Activated CD4-positive, alpha-beta T cell treated with anti-CD3 and anti-CD28 coated beads for 36 hours (primary cell): Measurements from ENCODE around the gene GET3. TPM values are rescaled to one million over a fixed set of nuclear protein-coding genes. Genes with fewer than 3 reads are reported as not detected.

Experiments
- ATAC-seq: fragments of 200-7000 bp; cut with Tn5 transposase; one replicate; pipeline ENCODE4 v1.10.0; 2021; ENCODE audit warnings: mild to moderate bottlenecking, moderate library complexity
- CTCF ChIA-PET: fragments of 350-600 bp; sonication (Branson Sonifier 250); formaldehyde crosslinking; loops from one replicate; lab custom pipeline; 2021; ENCODE audit warnings: antibody characterized with exemption; lab: Charles Lee
- POLR2A ChIA-PET: fragments of 350-600 bp; sonication (Branson Sonifier 250); formaldehyde crosslinking; loops from one replicate; lab custom pipeline; 2021; ENCODE audit warnings: antibody characterized with exemption, inconsistent platforms; lab: Charles Lee
- DNase-seq: peaks from one replicate; pipeline ENCODE4 v3.0.0-alpha.2; 2020
- H3K27ac Mint-ChIP-seq: one replicate; pipeline ENCODE4 v1.8.0; 2021; ENCODE audit warnings: mixed read lengths
- H3K27me3 Mint-ChIP-seq: one replicate; pipeline ENCODE4 v1.8.0; 2021; ENCODE audit warnings: mixed read lengths
- H3K36me3 Mint-ChIP-seq: one replicate; pipeline ENCODE4 v1.8.0; 2021; ENCODE audit warnings: low read depth, mixed read lengths
- H3K4me1 Mint-ChIP-seq: one replicate; pipeline ENCODE4 v1.8.0; 2021; ENCODE audit warnings: mixed read lengths
- H3K4me3 Mint-ChIP-seq: one replicate; pipeline ENCODE4 v1.8.0; 2021; ENCODE audit warnings: mild to moderate bottlenecking, moderate library complexity, mixed read lengths
- H3K9me3 Mint-ChIP-seq: one replicate; pipeline ENCODE4 v1.8.0; 2021; ENCODE audit warnings: low read depth, mixed read lengths
- intact Hi-C, 2 experiments: fragments of 100-400 bp; cut with DNase I in 1 of 2; cut with micrococcal nuclease in 1 of 2; formaldehyde crosslinking; loops; one replicate each; pipeline versions ENCODE4 v1.14.2 to v1.15.1; 2022 to 2024; cut with DNase I, micrococcal nuclease
- total RNA-seq, 2 experiments: library from RNA; stranded (reverse); gene quantifications; one replicate each; pipeline ENCODE4 v1.2.3, GENCODE V29; 2021

The GET3 gene
- total RNA-seq, 2 experiments from 2014 or later, result 53.7 to 61.9 TPM

GRCh38 chr19:12786141-12786870 is 49.0 kb downstream of the GET3 start:
- ChIA-PET POLR2A (no interaction called here), CTCF (interaction anchor here (0.6 to 3.4 kb wide), 5 partner anchors 9 to 148 kb away, joined by 3 to 39 read pairs (median 4); no protein-coding TSS in a partner anchor)
- intact Hi-C loops, result loop anchor here (10.0 kb wide), 2 partner anchors 1578 to 1738 kb away; partner anchors contain the start of gene TECR (in 1 of the 2)
- Mint-ChIP-seq H3K9me3 (no peaks in the 10 kb centered on the region), H3K4me3 (no peak overlapping the region), H3K4me1 (peaks cover 27% of the 10 kb centered on the region), H3K27me3 (no peaks in the 10 kb centered on the region), H3K27ac (peak overlapping the region; percentile 81), H3K36me3 (peaks cover 1% of the 10 kb centered on the region)
- DNase-seq (peak; percentile 37), ATAC-seq (no peak)

DNA sequence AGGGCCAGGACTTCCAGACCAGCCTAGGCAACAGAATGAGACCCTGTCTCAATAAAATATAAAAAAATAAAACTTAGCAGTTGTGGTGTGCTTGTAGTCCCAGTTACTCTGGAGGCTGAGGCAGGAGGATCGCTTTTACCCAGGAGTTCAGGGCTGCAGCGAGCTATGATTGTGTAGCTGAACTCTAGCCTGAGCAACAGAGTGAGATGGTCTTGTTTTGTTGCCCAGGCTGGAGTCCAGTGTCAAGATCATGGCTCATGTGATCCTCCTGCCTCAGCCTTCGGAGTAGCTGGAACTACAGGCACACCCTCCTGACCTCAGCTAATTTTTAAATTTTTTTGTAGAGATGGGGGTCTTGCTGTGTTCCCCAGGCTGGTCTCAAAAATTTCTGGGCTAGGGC is 49.7 kb downstream of the GET3 start:
- CTCF ChIA-PET, result interaction anchor here (0.7 to 3.4 kb wide), 2 partner anchors 9 kb away, joined by 6 to 39 read pairs; no protein-coding TSS in a partner anchor
- ATAC-seq (no peak), DNase-seq (no peak)
- Mint-ChIP-seq H3K36me3 (peaks cover 5% of the 10 kb centered on the region), H3K9me3 (no peaks in the 10 kb centered on the region), H3K4me3 (no peak overlapping the region), H3K4me1 (peaks cover 21% of the 10 kb centered on the region), H3K27me3 (no peaks in the 10 kb centered on the region), H3K27ac (peak overlapping the region; percentile 69)
- POLR2A ChIA-PET, result no interaction called here
- intact Hi-C loops, result loop anchor here (10.0 kb wide), 2 partner anchors 1578 to 1738 kb away; partner anchors contain the start of gene TECR (in 1 of the 2)

DNA sequence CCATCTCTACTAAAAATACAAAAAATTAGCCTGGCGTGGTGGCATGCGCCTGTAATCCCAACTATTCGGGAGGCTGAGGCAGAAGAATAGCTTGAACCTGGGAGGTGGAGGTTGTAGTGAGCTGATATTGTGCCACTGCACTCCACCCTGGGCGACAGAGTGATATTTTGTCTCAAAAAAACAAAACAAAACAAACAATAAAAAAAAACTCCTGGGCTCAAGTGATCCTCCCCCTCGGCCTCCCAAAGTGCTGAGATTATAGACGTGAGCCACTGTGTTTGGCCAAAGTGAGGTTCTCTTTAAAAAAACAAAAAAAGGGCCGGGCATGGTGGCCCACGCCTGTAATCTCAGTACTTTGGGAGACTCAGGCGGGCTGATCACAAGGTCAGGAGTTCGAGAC is 50.2 kb downstream of the GET3 start:
- H3K4me1 Mint-ChIP-seq, result peaks cover 18% of the 10 kb centered on the region
- no peak overlapping the region for H3K4me3 Mint-ChIP-seq
- intact Hi-C loops, result loop anchor here (10.0 kb wide), 2 partner anchors 1577 to 1737 kb away; partner anchors contain the start of gene TECR (in 1 of the 2)
- H3K36me3 Mint-ChIP-seq, result peaks cover 7% of the 10 kb centered on the region
- ChIA-PET CTCF (interaction anchor here (1.3 to 3.4 kb wide), 2 partner anchors 9 to 10 kb away, joined by 5 to 39 read pairs; no protein-coding TSS in a partner anchor), POLR2A (interaction anchor here (2.4 kb wide), 1 partner anchor 9 kb away, joined by 9 read pairs; no protein-coding TSS in a partner anchor)
- no peaks in the 10 kb centered on the region for H3K27me3 Mint-ChIP-seq
- H3K27ac Mint-ChIP-seq, result no peak overlapping the region
- H3K9me3 Mint-ChIP-seq, result no peaks in the 10 kb centered on the region
- ATAC-seq (no peak), DNase-seq (no peak)

- ChIA-PET POLR2A (interaction anchor here (0.6 to 2.4 kb wide), 2 partner anchors 10 to 1574 kb away, joined by 6 to 9 read pairs; no protein-coding TSS in a partner anchor), CTCF (interaction anchor here (1.0 to 3.4 kb wide), 3 partner anchors 8 to 273 kb away, joined by 3 to 39 read pairs (median 5); no protein-coding TSS in a partner anchor)
- H3K9me3 Mint-ChIP-seq, result no peaks in the 10 kb centered on the region
- H3K4me3 Mint-ChIP-seq, result peak overlapping the region; percentile 92
- intact Hi-C loops, result loop anchor here (2.0 to 10.0 kb wide), 3 partner anchors 1055 to 1737 kb away; partner anchors contain the start of gene TECR (in 1 of the 2)
- peaks cover 13% of the 10 kb centered on the region for H3K36me3 Mint-ChIP-seq
- DNase-seq (no peak), ATAC-seq (no peak)
- H3K4me1 Mint-ChIP-seq, result peaks cover 18% of the 10 kb centered on the region
- peak overlapping the region; percentile 98 for H3K27ac Mint-ChIP-seq
- H3K27me3 Mint-ChIP-seq, result no peaks in the 10 kb centered on the region
Measured at GRCh38 chr19:12788042-12788681, 50.9 kb downstream of the GET3 start.

GRCh38 chr19:12788682-12789097 is 51.4 kb downstream of the GET3 start:
- Mint-ChIP-seq H3K36me3 (peaks cover 15% of the 10 kb centered on the region), H3K4me1 (peaks cover 18% of the 10 kb centered on the region), H3K4me3 (peak overlapping the region; percentile 92), H3K27ac (peak overlapping the region; percentile 98), H3K27me3 (no peaks in the 10 kb centered on the region), H3K9me3 (no peaks in the 10 kb centered on the region)
- ChIA-PET CTCF (interaction anchor here (0.8 to 3.4 kb wide), 4 partner anchors 7 to 273 kb away, joined by 3 to 39 read pairs (median 4); no protein-coding TSS in a partner anchor), POLR2A (interaction anchor here (0.6 to 2.4 kb wide), 4 partner anchors 11 to 1573 kb away, joined by 3 to 9 read pairs (median 6); no protein-coding TSS in a partner anchor)
- DNase-seq, result peak; percentile 74
- intact Hi-C loops, result loop anchor here (2.0 to 10.0 kb wide), 3 partner anchors 1054 to 1736 kb away; partner anchors contain the start of gene TECR (in 1 of the 2)
- no peak for ATAC-seq

DNA sequence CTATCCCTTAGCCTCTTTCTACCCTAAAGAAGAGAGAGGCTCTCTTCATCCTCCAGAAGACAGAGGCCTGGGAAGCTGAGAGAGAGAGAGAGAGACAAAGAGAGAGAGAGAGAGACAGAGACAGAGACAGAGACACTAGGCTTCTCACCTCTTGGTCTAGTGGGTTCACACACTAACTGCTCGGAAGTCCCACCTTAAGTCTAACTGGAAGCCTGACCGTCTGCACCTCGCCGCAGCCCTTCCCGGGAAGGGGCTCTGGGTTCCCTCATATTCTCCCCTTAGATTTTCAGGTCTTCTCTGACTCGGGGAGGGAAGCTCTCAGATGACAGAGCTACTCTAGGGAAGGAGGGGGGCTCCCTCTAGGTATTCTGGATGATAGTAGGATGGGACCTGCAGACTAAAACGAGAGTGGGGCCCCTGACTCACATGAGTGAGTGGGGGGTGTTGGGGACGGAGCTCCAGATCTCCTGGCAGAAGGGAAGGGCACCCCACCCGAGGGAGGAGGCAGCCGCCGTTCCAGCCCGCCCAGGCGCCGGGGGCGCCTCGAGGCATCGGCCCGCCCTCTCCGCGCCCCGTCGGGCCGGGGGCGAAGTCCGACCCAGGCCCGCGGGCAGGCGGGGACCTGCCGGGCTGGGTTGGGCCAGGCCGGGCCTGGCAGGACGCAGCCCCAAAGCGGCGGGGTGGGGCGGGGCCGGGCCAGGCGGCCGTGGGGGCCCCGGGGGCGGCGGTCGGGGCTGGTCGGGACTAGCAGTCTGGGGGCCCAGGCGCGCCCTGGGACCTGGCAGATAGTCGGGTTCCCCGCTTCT is 52.0 kb downstream of the GET3 start:
- intact Hi-C loops, result loop anchor here (2.0 to 10.0 kb wide), 3 partner anchors 1054 to 1736 kb away; partner anchors contain the start of gene TECR (in 1 of the 2)

DNA sequence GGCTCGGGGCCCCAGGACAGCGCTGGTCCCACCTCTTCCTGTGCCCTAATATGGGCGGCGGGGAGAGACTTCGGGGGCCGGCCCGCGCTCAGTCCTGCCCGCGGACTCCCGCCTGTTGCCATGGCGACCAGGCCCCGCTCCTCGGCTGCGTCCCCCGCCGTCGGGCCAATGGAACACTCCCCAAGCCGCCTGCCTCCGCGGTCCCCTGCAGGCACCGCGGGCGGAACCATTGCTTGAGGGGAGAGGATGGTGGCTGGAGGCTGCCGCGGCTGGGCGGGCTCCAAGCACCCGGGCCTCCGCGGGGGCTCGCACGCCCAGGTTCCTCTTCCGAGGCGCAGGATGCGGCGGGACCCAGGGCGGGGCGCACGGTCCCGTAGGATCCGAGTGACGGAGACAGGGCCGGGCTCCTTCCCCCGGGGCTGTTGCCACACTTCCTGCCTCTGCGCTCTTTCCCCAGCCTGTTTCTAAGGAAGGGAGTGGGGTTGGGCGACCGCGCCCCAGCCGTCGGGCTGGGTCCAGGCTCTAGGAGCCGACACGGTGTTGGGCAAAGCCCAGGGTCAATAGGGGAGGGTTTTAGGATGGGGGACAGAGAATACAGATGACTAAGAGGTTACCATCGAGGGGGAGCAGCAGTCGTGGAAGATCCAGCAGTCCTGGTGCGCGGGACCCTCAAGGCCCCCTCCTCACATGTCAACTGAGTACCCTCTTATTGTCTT is 52.8 kb downstream of the GET3 start:
- ChIA-PET POLR2A (interaction anchor here (0.8 to 3.1 kb wide), 4 partner anchors 12 to 150 kb away, joined by 4 to 40 read pairs (median 8); no protein-coding TSS in a partner anchor), CTCF (interaction anchor here (0.6 to 15.0 kb wide), 4 partner anchors 12 to 149 kb away, joined by 3 to 451 read pairs (median 162); partner anchors contain the start of gene HOOK2)
- peak overlapping the region; percentile 92 for H3K4me3 Mint-ChIP-seq
- no peaks in the 10 kb centered on the region for H3K27me3 Mint-ChIP-seq
- intact Hi-C loops, result loop anchor here (1.0 to 10.0 kb wide), 13 partner anchors 8 to 1828 kb away; partner anchors contain the start of genes TECR (in 2 of the 2), ADGRE5 (in 1 of the 2), CALR (in 1 of the 2) and IER2 (in 1 of the 2)
- peaks cover 18% of the 10 kb centered on the region for H3K36me3 Mint-ChIP-seq
- no peaks in the 10 kb centered on the region for H3K9me3 Mint-ChIP-seq
- DNase-seq, result peak; percentile 99
- peak; percentile 48 for ATAC-seq
- peaks cover 28% of the 10 kb centered on the region for H3K4me1 Mint-ChIP-seq
- H3K27ac Mint-ChIP-seq, result peak overlapping the region; percentile 98

More for the DNA sequence above, 52.0 kb downstream of the GET3 start:
- Mint-ChIP-seq H3K27me3 (no peaks in the 10 kb centered on the region), H3K4me3 (peak overlapping the region; percentile 92), H3K36me3 (peaks cover 18% of the 10 kb centered on the region), H3K27ac (peak overlapping the region; percentile 98), H3K4me1 (peaks cover 21% of the 10 kb centered on the region), H3K9me3 (no peaks in the 10 kb centered on the region)
- DNase-seq (peak; percentile 67), ATAC-seq (no peak)
- CTCF ChIA-PET, result interaction anchor here (0.6 to 3.4 kb wide), 4 partner anchors 9 to 272 kb away, joined by 3 to 39 read pairs (median 4); no protein-coding TSS in a partner anchor
- POLR2A ChIA-PET, result interaction anchor here (0.7 to 2.4 kb wide), 4 partner anchors 11 to 149 kb away, joined by 3 to 9 read pairs (median 6); no protein-coding TSS in a partner anchor

- intact Hi-C loops, result loop anchor here (1.0 to 10.0 kb wide), 12 partner anchors 8 to 1828 kb away; partner anchors contain the start of genes ADGRE5 (in 1 of the 2), CALR (in 1 of the 2), IER2 (in 1 of the 2) and NACC1 (in 1 of the 2)
- DNase-seq (peak; percentile 46), ATAC-seq (no peak)
- ChIA-PET CTCF (interaction anchor here (0.6 to 15.0 kb wide), 5 partner anchors 13 to 362 kb away, joined by 3 to 451 read pairs (median 3); partner anchors contain the start of gene HOOK2), POLR2A (interaction anchor here (0.6 to 3.1 kb wide), 11 partner anchors 8 to 1291 kb away, joined by 3 to 53 read pairs (median 9); partner anchors contain the start of genes DHPS, GCDH, GET3 and RNASEH2A)
- Mint-ChIP-seq H3K4me1 (peaks cover 31% of the 10 kb centered on the region), H3K36me3 (peaks cover 19% of the 10 kb centered on the region), H3K4me3 (peak overlapping the region; percentile 92), H3K27ac (peak overlapping the region; percentile 98), H3K9me3 (no peaks in the 10 kb centered on the region), H3K27me3 (no peaks in the 10 kb centered on the region)
Measured at GRCh38 chr19:12790628-12791344, 53.5 kb downstream of the GET3 start.
